HG02943 (cell line): Measurements from ENCODE around the gene CYB5B.
"Not testable (repeated sequence)": the region's sequence is repeated elsewhere in the genome, so short reads cannot be mapped to it uniquely, and the experiment has no call there.

Source experiments
- ATAC-seq: cut with Tn5 transposase; IDR thresholded peaks from one replicate; pipeline ENCODE4 v1.9.1; 2021; ENCODE audit warnings: mild to moderate bottlenecking, low read depth, moderate library complexity; ENCODE audit not compliant: unreplicated experiment

The CYB5B gene

DNA sequence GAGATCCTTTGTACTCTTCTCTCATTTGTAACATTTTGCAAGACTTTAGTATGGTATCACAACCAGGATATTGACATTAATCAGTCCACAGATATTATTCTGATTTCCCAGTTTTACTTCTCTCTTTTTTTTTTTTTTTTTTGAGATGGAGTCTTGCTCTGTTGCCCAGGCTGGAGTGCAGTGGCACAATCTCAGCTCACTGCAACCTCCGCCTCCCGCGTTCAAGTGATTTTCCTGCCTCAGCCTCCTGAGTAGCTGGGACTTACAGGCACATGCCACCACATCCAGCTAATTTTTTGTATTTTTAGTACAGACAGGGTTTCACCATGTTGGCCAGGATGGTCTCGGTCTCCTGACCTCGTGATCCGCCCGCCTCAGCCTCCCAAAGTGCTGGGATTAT, 16.6 kb downstream of the CYB5B start:
- not testable (repeated sequence) for ATAC-seq

GRCh38 chr16:69443927-69444631, 19.7 kb downstream of the CYB5B start:
- no peak for ATAC-seq

GRCh38 chr16:69444873-69445517, 20.6 kb downstream of the CYB5B start:
- ATAC-seq: no peak

GRCh38 chr16:69448470-69449193, 24.2 kb downstream of the CYB5B start:
- ATAC-seq: no peak

DNA sequence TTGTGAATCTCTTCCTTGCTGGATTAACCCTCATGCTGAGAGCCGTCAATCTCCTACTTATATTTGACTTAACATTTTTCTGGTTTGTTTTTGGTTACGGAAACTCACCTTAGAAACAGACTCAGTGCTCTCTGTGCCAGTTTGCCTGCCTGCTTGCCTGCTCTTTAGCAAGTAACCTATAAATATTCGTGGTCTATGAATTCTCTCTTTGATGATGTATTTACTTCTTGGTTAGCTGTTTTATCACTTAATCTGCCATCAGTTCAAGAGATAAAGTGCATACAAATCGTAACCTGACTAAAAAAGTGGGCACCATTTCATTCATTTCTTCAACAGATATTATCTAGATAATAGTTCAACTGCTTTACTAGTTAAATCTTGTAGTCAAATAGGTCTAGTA, 26.7 kb downstream of the CYB5B start:
- no peak for ATAC-seq

GRCh38 chr16:69453936-69454335, 29.5 kb downstream of the CYB5B start:
- ATAC-seq: no peak

DNA sequence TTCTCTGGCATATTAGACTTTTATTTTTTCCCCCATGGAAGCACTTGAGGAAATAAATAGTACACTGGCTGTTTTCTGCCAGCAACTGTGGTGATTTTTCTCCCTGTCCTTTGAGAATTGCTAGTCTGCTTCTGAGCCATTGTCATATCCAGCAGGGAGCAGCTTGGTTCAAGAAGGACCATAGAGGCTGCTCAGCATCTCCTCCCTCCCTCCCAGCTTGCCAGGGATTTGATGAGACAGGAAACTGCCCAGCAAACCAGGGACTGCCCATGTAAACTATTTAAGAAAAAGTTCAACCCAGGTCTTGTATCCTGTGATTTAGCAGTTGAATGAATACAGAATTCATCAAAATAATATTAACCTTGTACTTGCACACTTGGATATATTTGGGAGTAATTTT, 39.5 kb downstream of the CYB5B start:
- no peak for ATAC-seq

DNA sequence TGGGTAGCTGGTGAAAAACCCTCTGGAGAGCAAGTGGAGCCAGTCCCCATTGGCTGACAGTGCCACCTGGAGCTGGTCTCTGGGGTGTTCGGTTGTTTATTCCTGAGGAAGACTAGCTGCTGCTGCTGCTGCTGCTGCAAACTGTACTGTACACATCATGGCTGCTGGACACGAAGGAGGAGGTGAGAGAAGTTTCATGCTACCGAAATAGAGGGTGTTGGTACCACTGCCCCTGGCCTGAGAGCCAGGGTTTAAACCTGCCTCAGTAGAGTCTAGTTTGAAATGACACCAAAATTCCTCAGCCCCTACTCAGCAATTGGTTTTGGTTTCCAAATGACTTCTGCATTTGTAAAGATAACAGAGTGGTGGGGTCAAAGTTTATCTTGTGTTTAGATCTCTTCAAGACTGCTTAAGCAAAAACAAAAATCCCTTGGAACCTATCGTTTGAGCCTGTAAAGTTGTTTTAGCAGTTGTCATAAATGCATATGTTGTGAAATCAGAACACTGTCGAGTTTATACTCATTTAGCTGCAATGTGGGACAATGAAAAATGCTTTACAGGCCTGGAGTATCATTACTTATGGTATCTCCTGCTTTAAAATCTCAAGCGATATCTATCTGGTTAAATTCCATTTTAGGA, 40.8 kb downstream of the CYB5B start:
- ATAC-seq: no peak

DNA sequence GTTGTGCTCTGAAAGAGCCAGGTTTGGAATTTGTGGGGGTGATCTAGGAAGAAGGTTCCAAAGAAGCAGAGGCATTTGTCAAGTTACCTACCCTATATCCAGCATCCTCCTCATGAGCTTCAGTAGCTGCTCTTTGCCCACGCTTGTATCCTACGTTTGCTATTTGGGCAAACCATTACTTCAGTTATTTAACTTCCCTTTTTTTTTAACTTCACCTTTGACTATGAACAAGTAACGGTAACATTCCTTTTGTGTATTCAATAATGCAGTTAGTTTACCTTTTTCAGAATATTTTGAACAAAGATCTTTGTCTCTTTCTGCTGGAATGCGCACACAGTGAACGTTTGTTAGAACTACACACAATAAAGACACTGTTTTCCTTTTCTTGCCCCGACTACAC, 41.5 kb downstream of the CYB5B start:
- no peak for ATAC-seq

DNA sequence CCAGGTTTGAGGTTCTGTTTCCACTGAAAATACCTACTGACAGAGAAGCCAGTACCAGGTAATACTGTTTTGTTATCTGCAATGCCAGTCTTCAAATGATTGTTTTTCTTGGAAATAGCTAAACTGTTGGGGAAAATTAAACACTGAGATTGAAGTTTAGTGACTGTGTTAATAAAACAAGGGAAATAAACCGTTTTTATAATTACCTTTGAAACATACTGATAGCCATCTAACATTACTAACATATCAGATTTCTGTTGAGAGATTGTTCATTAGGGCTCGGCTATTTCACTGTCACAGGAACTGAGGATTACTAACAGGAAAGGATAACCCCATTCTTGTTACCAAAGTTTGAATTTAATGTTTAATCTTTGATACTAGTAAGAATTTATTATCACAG, 42.1 kb downstream of the CYB5B start:
- ATAC-seq: no peak

- ATAC-seq: no peak
These were observed 42.7 kb downstream of the CYB5B start for GRCh38 chr16:69467080-69467479.

- no peak for ATAC-seq
These were observed 43.2 kb downstream of the CYB5B start for GRCh38 chr16:69467531-69468204.

- ATAC-seq: peak; percentile 56
These were observed 45.6 kb downstream of the CYB5B start for GRCh38 chr16:69469807-69470561.

GRCh38 chr16:69471121-69471520, 46.7 kb downstream of the CYB5B start:
- no peak for ATAC-seq

DNA sequence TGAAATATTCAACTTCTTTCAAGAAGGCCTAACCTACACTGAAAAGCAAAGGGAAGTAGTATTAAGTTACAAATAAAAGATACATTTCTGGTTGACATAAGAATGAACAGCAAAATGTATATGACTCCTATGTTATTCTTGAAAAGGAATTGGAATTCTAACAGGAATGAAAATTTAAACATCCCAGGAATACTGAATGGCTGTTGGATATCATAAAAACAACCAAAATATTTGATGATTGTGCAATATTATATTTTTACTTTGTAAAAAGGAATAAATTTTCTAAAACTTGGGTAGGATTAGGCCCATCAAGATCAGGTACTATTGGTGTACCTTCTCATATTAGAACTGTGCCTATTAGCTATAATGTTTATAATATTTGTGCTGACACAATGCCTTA, 50.0 kb downstream of the CYB5B start:
- ATAC-seq: no peak

GRCh38 chr16:69476920-69477443, 52.6 kb downstream of the CYB5B start:
- no peak for ATAC-seq

- ATAC-seq: no peak
These were observed 53.1 kb downstream of the CYB5B start for GRCh38 chr16:69477546-69477945.

GRCh38 chr16:69478685-69479084, 54.3 kb downstream of the CYB5B start:
- no peak for ATAC-seq

GRCh38 chr16:69479775-69480174, 55.4 kb downstream of the CYB5B start:
- no peak for ATAC-seq

DNA sequence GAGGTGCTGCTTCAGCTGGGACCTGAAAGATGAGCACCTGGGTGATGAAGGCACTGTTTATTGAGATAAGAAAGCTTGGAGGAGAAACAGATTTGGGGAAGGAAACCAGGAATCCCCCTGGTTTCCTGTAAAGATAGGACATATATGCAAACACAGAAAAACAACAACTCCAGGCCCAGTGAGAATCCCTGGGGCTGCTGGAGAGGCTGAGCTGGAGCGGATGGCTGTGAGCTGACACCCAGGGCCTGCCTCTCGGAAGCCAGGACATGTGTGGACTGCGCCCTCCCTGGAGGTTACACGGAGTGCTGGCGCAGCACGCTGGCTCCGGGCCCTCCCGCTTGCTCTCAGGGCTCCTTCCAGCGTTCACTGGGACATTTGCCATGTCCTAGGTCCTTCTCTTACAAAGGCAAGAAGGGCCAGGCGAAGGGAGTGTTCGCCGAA, 57.5 kb downstream of the CYB5B start:
- no peak for ATAC-seq
